ENCODE measurements around the gene CSAG2.
"Not testable (repeated sequence)": the region's sequence is repeated elsewhere in the genome, so short reads cannot be mapped to it uniquely, and the experiment has no call there.

Gene CSAG2, protein sequence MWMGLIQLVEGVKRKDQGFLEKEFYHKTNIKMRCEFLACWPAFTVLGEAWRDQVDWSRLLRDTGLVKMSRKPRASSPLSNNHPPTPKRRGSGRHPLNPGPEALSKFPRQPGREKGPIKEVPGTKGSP

DNA sequence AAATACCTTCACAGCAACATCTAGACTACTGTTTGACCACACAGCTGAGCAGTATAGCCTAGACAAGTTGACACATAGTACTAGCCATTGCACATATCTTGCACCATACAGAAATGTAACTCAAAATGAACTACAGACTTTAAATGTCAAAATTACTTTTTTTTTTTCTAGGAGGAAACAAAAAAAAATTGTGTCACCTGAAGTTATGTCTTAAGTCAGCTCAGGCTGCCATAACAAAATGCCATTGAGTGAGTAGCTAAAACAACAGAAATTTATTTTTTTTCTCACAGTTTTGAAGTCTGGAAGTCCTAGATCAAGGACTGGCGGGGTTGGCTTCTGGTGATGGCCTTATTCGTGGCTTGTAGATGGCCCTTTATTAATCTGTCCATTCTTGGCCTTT, at the start of gene CSAG2:
CSAG2 (minus strand) TSS at position 101 of the 400 bp plus-strand sequence. CDS start 161 bp downstream, outside the sequence.
- not testable (repeated sequence) for FAIRE-seq

DNA sequence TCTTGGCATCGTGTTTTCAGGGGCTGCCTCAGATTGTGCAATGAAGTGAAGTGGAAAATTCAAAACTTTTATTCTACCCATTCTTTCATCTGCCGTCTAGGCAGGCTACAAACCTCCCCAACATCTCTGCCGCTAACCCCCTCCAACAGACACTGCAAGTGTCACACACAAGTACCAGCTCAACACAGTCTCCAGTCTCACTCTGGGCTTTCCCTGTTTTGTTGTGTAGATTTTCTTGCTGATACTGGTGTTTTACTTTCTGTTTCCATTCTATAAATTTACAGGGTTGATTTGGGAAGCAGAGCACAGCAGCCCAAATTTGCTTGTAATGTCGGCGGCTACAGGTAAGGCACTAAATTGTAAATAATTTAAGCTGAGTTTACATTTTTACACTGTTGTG, 45.8 kb upstream of the CSAG2 start:
- FAIRE-seq: not testable (repeated sequence)

DNA sequence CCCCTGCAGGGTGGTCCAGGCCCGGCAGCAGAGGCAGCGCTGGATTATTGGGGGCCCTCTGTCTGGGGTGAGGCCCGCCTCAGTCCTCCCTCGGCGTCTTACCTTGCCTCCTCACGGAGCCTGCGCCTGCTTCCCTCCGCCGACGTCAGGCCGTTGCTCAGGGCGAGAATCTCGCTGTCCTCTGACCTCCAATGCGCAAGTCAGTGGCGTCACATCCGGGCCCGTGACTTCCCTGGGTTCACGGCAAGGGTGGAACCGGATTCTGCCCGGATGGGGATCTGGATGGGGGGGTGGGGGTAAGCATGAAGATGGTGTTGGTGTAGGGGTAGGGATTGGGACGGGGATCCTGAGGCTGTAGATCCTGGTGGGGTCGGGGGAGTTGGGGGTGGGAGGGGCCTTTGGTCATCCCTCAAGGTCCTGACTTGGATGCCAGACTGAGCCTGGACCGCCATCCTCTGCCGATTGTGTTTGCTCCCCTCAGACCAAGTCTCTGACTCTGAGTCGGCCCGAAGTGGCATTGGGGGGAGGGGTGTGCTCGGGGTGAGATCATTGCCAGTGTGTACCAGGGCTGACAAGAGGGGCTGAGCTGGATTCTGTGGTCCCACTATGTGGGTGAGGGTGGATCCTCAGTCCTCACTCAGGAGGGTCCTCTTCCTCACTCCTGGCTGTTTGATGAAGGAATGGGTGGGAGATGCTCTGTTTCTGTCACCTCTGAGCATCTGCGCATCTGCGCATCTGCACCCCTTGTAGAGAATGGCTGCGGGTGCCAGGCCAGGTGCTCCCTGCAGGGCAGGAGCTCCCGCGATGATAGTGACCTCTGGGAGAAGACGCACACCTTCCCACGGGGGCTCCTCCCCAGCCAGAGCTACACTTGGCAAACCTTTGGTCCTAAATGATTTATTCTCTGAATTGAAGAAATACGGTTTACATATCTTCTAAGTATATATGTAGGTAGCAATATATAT, 44.9 kb upstream of the CSAG2 start, which contains the start of gene MAGEA2:
MAGEA2 (minus strand) TSS at position 157 of the 965 bp plus-strand sequence. CDS start 2,479 bp downstream, outside the sequence.
- FAIRE-seq: not testable (repeated sequence)

DNA sequence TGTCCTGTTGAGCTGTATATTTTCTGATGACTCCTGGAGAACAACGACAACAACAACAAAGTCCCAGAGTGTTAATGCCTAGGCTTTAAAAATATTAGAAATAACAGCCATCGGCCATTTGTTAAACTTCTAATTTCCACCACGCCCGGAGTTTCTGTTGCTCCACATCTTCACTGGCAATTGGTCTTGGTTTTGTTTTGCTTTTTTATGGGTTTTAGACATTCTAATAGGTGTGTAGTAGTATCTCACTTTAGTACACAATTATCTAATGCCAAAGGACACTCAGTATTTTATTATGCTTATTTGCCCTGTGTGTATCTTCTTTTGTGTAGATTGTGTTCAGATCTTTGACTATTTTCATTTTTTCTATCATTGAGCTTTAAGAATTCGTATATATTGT, 29.5 kb upstream of the CSAG2 start:
- no peak for FAIRE-seq

DNA sequence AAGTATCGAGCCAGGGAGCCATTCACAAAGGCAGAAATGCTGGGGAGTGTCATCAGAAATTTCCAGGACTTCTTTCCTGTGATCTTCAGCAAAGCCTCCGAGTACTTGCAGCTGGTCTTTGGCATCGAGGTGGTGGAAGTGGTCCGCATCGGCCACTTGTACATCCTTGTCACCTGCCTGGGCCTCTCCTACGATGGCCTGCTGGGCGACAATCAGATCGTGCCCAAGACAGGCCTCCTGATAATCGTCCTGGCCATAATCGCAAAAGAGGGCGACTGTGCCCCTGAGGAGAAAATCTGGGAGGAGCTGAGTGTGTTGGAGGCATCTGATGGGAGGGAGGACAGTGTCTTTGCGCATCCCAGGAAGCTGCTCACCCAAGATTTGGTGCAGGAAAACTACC, 27.5 kb upstream of the CSAG2 start:
- FAIRE-seq: not testable (repeated sequence)

DNA sequence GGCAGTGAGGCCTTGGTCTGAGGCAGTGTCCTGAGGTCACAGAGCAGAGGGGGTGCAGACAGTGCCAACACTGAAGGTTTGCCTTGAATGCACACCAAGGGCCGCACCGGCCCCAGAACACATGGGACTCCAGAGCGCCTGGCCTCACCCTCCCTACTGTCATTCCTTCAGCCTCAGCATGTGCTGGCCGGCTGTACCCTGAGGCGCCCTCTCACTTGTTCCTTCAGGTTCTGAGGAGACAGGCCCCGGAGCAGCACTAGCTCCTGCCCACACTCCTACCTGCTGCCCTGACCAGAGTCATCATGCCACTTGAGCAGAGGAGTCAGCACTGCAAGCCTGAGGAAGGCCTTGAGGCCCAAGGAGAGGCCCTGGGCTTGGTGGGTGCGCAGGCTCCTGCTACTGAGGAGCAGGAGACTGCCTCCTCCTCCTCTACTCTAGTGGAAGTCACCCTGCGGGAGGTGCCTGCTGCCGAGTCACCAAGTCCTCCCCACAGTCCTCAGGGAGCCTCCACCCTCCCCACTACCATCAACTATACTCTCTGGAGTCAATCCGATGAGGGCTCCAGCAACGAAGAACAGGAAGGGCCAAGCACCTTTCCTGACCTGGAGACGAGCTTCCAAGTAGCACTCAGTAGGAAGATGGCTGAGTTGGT, 26.9 kb upstream of the CSAG2 start:
- FAIRE-seq: no peak

DNA sequence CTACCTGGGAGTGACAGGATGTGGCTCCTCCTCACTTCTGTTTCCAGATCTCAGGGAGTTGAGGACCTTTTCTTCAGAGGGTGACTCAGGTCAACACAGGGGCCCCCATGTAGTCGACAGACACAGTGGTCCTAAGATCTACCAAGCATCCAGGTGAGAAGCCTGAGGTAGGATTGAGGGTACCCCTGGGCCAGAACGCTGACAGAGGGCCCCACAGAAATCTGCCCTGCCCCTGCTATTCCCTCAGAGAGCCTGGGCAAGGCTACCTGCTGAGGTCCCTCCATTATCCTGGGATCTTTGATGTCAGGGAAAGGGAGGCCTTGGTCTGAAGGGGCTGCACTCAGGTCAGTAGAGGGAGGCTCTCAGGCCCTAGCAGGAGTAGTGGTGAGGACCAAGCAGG, 26.0 kb upstream of the CSAG2 start:
- FAIRE-seq: no peak

DNA sequence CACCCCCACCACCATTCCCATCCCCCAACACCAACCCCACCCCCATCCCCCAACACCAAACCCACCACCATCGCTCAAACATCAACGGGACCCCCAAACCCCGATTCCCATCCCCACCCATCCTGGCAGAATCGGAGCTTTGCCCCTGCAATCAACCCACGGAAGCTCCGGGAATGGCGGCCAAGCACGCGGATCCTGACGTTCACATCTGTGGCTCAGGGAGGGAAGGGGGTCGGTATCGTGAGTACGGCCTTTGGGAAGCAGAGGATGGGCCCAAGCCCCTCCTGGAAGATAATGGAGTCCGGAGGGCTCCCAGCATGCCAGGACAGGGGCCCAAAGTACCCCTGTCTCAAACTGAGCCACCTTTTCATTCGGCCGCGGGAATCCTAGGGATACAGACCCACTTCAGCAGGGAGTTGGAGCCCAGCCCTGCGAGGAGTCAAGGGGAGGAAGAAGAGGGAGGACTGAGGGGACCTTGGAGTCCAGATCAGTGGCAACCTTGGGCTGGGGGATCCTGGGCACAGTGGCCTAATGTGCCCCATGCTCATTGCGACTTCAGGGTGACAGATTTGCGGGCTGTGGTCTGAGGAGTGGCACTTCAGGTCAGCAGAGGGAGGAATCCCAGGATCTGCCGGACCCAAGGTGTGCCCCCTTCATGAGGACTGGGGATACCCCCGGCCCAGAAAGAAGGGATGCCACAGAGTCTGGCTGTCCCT, 25.2 kb upstream of the CSAG2 start:
- FAIRE-seq: not testable (repeated sequence)

DNA sequence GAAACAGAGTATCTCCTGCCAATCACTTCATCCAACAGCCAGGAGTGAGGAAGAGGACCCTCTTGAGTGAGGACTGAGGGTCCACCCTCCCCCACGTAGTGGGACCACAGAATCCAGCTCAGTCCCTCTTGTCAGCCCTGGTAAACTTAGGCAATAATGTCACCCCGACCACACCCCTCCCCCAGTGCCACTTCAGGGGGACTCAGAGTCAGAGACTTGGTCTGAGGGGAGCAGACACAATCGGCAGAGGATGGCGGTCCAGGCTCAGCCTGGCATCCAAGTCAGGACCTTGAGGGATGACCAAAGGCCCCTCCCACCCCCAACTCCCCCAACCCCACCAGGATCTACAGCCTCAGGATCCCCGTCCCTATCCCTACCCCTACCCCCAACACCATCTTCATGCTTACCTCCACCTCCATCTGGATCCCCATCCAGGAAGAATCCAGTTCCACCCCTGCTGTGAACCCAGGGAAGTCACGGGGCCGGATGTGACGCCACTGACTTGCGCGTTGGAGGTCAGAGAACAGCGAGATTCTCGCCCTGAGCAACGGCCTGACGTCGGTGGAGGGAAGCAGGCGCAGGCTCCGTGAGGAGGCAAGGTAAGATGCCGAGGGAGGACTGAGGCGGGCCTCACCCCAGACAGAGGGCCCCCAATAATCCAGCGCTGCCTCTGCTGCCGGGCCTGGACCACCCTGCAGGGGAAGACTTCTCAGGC, 24.3 kb upstream of the CSAG2 start, which contains the start of the genes CSAG1 and MAGEA12:
CSAG1 (minus strand) TSS at position 461 of the 715 bp plus-strand sequence. CDS start 1,261 bp downstream, outside the sequence.
MAGEA12 (plus strand) TSS at position 497 of the 715 bp plus-strand sequence. CDS start 2,405 bp downstream, outside the sequence.
- no peak for FAIRE-seq

DNA sequence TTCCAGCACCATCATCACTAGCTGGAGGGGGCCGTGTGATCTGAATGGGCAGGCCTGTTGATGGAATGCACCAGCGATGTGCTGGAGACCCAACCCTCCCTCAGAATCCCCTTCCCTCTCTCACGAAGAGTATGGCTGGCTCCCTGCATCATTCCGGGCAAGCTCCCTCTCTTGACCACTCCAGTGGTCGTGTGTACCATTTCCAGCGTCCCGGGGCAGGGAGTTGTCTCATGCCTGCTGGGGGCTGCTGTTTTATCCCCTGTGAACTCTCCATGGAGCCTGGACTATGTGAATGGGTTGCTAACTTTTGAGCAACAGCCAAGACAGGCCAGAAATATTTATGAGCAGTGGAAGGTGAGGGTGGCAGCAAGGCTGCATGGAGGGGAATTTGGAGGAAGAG, 16.3 kb upstream of the CSAG2 start:
- FAIRE-seq: no peak

DNA sequence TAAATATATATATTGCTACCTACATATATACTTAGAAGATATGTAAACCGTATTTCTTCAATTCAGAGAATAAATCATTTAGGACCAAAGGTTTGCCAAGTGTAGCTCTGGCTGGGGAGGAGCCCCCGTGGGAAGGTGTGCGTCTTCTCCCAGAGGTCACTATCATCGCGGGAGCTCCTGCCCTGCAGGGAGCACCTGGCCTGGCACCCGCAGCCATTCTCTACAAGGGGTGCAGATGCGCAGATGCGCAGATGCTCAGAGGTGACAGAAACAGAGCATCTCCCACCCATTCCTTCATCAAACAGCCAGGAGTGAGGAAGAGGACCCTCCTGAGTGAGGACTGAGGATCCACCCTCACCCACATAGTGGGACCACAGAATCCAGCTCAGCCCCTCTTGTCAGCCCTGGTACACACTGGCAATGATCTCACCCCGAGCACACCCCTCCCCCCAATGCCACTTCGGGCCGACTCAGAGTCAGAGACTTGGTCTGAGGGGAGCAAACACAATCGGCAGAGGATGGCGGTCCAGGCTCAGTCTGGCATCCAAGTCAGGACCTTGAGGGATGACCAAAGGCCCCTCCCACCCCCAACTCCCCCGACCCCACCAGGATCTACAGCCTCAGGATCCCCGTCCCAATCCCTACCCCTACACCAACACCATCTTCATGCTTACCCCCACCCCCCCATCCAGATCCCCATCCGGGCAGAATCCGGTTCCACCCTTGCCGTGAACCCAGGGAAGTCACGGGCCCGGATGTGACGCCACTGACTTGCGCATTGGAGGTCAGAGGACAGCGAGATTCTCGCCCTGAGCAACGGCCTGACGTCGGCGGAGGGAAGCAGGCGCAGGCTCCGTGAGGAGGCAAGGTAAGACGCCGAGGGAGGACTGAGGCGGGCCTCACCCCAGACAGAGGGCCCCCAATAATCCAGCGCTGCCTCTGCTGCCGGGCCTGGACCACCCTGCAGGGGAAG, 5.0 kb upstream of the CSAG2 start, which contains the start of gene MAGEA2B:
MAGEA2B (plus strand) TSS at position 814 of the 973 bp plus-strand sequence. CDS start 2,479 bp downstream, outside the sequence.
- not testable (repeated sequence) for FAIRE-seq

DNA sequence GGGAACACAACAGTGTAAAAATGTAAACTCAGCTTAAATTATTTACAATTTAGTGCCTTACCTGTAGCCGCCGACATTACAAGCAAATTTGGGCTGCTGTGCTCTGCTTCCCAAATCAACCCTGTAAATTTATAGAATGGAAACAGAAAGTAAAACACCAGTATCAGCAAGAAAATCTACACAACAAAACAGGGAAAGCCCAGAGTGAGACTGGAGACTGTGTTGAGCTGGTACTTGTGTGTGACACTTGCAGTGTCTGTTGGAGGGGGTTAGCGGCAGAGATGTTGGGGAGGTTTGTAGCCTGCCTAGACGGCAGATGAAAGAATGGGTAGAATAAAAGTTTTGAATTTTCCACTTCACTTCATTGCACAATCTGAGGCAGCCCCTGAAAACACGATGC, 4.1 kb upstream of the CSAG2 start:
- not testable (repeated sequence) for FAIRE-seq

DNA sequence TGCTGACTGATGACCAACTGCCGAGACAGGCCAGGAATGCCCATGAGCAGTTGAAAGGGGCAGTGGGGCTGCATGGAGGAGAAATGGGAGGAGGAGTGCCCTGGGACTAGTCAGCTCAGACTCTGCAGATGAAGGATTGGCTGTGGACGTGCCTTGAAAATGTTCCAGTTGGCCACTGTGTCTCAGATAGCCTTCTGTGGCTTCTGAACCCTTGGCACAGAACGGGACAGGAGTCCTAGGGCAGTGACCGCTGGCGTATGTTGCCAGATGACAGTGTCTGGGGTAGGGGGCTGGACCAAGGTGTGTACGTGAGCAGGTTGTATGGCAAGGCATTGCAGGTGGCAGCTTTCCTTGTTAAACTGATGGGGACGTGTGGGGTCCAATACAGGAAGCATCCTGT, 2.6 kb downstream of the CSAG2 start:
- FAIRE-seq: not testable (repeated sequence)

DNA sequence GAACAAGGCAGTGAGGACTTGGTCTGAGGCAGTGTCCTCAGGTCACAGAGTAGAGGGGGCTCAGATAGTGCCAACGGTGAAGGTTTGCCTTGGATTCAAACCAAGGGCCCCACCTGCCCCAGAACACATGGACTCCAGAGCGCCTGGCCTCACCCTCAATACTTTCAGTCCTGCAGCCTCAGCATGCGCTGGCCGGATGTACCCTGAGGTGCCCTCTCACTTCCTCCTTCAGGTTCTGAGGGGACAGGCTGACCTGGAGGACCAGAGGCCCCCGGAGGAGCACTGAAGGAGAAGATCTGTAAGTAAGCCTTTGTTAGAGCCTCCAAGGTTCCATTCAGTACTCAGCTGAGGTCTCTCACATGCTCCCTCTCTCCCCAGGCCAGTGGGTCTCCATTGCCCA, 8.7 kb downstream of the CSAG2 start:
- FAIRE-seq: not testable (repeated sequence)

DNA sequence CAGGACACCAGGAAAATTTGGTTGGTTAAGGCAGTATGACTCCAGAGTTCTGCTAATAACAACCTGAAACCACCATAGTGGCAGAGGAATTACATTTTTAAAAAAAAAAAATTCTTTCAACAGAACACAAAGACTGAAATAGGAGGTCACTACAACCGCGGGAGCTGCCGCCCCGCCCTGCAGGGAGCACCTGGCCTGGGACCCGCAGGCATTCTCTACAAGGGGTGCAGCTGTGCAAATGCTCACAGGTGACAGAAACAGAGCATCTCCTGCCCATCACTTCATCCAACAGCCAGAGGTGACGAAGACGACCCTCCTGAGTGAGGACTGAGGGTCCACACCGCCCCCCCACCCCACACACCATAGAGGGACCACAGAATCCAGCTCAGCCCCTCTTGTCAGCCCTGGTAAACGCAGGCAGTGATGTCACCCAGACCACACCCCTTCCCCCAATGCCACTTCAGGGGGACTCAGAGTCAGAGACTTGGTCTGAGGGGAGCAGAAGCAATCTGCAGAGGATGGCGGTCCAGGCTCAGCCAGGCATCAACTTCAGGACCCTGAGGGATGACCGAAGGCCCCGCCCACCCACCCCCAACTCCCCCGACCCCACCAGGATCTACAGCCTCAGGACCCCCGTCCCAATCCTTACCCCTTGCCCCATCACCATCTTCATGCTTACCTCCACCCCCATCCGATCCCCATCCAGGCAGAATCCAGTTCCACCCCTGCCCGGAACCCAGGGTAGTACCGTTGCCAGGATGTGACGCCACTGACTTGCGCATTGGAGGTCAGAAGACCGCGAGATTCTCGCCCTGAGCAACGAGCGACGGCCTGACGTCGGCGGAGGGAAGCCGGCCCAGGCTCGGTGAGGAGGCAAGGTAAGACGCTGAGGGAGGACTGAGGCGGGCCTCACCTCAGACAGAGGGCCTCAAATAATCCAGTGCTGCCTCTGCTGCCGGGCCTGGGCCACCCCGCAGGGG, 10.8 kb downstream of the CSAG2 start, which contains the start of gene MAGEA3:
MAGEA3 (plus strand) TSS at position 843 of the 980 bp plus-strand sequence. CDS start 2,039 bp downstream, outside the sequence.
- FAIRE-seq: not testable (repeated sequence)

DNA sequence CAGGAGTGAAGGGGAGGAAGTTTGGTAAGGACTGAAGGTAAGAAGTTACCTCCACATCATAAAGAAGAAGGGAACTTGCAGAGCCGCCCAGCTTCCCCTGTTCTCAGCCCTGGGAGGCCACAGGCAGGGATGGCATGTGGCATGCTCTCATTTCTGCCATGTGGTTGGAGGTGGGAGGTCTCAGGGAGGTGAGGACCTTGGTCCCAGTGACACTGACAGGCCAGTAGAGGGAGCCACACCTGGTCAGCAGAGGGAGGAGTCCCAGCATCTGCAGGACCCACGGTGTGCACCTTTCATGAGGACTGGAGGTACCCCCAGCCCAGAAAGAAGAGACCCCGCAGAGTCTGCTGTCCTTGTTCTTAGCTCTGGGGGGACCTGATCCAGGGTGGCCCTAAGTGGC, 28.1 kb downstream of the CSAG2 start:
- not testable (repeated sequence) for FAIRE-seq

DNA sequence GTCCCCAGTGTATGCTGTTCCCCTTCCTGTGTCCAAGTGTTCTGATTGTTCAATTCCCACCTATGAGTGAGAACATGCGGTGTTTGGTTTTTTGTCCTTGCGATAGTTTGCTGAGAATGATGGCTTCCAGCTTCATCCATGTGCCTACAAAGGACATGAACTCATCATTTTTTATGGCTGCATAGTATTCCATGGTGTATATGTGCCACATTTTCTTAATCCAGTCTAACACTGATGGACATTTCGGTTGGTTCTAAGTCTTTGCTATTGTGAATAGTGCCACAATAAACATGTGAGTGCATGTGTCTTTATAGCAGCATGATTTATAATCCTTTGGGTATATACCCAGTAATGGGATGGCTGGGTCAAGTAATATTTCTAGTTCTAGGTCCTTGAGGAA, 34.4 kb downstream of the CSAG2 start:
- FAIRE-seq: not testable (repeated sequence)

DNA sequence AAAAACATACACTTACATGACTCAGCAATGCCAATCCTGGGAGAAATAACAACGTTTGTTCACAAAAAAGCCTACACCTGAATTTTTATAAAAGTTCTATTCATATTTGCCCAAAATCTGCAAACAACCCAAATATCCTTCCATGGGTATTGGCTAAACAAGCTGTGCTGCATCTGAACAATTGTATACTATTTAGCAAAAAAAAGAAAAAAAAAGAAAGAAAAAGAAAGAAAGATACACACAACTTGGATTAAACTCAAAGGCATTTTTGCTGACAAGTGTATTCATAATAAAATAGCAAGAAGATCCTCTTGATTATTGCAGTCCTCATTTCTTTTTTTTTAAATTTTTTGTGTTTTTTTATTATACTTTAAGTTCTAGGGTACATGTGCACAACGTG, 34.9 kb downstream of the CSAG2 start:
- FAIRE-seq: no peak

DNA sequence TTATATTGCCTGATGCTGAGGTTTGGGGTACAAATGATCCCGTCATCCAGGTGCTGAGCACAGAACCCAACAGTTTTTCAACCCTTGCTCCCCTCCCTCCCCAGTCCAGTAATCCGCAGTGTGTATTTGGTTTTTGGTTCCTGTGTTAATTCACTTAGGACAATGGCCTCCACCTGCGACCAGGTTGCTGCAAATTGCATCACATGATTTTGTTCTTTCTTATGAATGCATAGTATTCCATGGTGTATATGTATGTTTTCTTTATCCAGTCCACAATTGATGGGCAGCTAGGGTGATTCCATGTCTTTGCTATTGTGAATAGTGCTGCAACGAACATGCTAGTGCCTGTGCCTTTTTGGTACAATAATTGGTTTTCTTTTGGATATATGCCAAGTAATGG, 46.0 kb downstream of the CSAG2 start:
- FAIRE-seq: no peak

Data from TTC549 (cell line).